ENCODE measurements around the gene BSN.

The BSN gene, protein sequence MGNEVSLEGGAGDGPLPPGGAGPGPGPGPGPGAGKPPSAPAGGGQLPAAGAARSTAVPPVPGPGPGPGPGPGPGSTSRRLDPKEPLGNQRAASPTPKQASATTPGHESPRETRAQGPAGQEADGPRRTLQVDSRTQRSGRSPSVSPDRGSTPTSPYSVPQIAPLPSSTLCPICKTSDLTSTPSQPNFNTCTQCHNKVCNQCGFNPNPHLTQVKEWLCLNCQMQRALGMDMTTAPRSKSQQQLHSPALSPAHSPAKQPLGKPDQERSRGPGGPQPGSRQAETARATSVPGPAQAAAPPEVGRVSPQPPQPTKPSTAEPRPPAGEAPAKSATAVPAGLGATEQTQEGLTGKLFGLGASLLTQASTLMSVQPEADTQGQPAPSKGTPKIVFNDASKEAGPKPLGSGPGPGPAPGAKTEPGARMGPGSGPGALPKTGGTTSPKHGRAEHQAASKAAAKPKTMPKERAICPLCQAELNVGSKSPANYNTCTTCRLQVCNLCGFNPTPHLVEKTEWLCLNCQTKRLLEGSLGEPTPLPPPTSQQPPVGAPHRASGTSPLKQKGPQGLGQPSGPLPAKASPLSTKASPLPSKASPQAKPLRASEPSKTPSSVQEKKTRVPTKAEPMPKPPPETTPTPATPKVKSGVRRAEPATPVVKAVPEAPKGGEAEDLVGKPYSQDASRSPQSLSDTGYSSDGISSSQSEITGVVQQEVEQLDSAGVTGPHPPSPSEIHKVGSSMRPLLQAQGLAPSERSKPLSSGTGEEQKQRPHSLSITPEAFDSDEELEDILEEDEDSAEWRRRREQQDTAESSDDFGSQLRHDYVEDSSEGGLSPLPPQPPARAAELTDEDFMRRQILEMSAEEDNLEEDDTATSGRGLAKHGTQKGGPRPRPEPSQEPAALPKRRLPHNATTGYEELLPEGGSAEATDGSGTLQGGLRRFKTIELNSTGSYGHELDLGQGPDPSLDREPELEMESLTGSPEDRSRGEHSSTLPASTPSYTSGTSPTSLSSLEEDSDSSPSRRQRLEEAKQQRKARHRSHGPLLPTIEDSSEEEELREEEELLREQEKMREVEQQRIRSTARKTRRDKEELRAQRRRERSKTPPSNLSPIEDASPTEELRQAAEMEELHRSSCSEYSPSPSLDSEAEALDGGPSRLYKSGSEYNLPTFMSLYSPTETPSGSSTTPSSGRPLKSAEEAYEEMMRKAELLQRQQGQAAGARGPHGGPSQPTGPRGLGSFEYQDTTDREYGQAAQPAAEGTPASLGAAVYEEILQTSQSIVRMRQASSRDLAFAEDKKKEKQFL (N-terminal part only)

DNA sequence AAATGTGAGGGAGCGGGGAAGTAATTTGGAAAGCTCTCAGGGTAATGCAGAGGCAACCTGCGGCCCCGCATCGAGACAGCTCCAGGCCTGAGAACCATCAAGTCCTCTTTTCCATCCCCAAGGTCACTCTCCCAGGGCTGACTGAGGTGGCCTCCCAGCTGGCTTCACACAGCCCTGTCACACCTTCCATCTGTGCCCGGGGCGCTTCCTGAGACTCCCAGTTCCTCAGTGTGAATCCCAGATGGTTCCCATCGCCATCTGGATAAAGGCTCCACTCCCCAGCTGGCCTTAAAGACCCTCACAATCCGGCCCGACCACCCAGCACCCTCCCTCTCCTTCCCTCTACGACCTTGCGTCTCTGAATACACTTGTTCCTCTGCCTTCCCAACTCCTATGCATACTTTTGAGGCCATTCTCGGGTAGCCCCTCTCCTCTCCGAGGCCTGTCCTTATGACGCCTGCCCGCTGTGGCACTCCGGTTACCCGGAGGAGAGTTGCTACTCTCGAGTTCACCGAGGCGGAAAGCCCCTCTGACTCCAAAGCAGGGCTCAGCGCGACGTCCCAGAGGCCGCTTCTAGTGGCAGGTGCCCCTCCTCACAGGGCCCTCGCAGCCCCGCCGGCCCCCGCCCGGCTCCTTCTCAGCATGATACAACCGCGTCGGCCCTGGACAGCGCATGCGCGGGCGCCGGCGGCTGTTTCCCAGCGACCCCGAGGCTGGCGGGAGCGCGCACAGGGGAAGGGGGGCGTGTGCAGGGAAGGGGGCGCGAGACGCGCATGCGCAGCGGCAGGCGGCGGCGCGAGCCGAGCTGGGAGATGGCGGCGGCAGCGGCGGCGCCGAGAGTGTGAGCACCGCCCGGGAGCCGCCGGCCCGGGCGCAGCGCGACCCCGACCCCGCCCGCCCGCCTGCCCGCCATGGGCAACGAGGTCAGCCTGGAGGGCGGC lies at the start of gene BSN:
BSN (plus strand) TSS at position 786 of the 941 bp plus-strand sequence; CDS start at position 912, 126 bp downstream.
- peak; percentile 90 for DNase-seq

DNA sequence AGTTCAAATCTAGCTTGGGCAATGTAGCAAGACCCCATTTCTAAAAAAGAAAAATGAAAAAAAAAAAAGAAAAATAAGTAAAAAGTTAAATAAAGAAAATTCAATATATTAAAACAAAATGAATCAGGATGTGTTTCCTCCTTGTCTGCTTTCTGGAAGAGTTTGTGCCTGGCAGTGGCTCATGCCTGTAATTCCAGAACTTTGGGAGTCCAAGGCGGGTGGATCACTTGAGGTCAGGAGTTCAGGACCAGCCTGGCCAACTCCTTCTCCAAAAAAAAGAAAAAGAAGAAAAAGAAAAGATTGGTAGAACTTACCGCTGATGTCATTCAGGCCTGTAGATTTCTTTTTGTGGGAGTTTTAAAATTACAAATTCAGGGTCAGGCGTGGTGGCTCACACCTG lies 47.4 kb upstream of the BSN start:
- no peak for DNase-seq

DNA sequence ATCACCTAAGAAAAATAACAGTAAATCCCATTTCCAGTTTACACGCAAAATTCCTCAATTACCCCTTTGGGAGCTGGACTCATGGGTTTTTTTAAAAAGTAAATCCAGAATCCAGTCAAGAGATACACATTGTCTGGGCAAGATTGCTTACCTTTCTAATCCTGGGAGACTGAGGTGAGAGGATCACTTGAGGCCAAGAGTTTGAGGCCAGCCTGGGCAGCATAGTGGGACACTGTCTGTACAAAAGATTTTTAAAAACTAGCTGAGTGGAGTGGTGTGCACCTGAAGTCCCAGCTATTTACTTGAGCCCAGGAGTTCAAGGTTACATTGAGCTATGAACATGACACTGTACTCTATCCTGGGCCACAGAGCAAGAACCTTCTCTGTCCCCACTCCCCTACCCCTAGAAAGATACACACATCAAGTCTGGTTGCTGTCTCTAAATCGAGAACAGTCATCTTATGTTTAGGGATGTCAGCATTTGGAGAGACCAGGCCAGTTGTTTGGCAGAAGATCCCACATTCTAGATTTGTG lies 45.2 kb upstream of the BSN start:
- no peak for DNase-seq

DNA sequence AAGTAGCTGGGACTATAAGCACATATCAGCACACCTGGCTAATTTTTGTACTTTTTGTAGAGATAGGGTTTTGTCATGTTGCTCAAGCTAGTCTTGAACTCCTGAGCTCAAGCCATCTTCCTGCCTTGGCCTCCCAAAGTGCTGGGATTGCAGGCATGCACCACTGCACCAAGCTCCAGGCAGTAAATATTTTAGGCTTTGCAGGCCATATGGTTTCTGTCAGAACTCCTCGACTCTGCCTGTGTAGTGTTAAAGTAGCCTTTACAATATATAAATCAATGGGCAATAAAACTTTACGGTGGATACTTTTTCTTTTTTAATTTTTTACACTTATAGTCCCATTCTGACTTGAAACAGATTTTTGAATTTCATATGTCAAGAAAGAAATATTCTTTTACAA lies 42.6 kb upstream of the BSN start:
- no peak for DNase-seq

DNA sequence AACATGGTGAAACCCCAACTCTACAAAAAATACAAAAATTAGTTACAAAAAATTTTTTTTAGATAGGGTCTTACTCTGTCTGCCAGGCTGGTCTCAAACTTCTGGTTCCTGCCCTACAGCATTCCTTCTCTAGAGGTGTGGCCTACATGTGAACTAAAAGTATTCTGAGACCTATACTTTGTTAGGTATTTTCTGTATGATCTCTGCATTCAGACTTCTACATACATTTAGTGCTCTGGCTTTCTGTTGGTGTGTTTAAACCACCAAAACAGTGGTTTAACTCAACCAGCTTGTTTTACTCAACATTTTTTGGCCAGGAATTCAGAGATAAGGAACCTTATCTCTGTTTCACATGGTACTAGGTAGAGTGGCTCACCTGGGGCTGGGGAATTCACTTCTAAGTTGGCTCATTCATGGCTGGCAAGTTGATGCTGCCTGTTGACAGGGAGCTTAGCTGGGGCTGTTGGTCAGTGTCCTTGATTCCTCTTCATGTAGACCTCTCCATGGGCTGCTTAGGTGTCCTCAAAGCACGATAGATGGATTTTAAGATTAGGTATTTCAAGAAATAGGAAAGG lies 41.4 kb upstream of the BSN start:
- DNase-seq, result no peak

DNA sequence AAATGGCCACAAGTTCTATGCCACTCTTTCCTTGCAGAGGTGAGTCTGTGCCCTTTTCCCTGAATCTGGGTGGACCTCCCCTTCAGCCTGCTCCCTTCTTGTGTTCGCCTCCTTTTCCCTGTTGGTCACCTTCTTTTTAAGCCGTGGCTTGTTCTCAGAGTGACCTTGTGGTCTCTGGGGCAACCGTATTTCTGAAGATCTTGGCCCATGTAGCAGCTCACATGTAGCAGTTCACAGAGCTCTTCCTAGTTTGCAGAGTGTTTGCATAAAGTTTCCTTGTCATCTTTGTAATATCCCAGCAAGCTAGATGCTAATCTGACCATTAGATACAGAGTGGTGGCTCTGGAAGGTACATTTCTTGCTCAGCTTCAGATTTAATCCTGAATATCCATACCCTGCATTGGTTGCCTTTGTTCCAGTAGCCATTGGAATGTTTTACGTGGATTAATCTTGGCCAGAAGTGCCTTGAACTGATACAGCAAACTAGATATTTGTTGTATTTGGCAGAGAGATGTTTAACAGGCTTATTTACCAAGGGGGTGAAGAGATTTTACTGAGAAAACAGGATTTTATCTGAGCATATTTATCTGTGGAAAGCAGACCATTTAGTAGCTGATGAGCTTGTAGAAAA lies 40.7 kb upstream of the BSN start:
- DNase-seq, result no peak

DNA sequence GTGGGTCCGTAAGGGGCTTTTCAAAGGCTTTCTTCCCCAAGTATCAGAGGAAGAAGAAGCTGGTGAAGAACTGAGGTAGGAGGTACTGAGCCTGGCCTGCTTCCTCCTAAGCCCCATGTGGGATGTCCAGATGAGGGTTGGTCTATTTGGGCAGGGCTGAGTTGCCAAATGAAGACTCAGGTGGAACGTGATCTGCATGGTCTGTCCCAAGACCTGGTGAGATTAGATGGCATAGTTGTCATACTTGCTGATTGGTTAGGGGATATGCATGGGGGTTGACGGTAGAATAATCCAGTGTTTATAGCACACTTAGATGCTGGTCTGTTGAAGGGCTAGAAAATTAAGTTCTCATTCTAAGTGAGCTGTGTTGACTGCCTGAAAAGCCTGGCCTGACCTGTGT lies 36.3 kb upstream of the BSN start:
- DNase-seq, result no peak

DNA sequence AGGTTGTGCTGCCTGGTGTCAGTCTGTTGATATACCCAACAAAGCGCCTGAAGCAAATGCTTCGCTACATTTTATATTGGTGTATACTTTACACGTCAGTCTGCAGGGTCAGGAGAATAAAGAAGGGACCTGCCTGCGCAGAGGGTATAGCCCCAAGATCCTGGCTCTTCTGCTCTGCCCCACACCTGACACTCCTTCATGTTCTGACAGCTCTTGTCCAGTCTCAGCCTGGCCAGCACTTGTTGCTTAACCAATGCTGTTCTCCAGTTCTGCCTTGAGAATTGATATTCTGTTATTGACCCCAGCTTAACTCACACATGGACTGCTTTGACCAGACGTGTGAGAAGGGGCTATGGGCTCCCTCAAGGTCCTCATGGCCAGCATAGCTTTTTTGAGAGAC lies 35.8 kb upstream of the BSN start:
- DNase-seq, result no peak

DNA sequence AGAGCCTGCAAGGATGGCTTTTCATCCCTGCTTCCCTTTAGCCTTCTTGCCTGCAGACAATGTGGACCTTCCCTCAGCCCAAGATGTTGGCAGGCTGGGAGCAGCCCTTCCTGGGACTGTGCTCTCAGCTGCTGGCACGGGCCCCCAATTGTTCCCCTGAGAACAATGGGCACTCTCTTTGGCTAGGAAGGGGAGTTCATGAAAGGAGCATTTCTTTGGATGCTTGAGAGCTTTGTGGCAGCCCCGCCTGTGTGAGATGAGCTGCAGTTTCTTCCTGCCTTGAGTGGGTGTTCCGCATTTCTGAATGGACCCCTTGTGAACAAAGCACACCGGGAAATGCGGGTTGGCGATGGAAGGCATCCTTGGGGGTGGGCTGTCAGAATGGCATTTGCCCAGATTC lies 35.0 kb upstream of the BSN start:
- DNase-seq, result no peak

DNA sequence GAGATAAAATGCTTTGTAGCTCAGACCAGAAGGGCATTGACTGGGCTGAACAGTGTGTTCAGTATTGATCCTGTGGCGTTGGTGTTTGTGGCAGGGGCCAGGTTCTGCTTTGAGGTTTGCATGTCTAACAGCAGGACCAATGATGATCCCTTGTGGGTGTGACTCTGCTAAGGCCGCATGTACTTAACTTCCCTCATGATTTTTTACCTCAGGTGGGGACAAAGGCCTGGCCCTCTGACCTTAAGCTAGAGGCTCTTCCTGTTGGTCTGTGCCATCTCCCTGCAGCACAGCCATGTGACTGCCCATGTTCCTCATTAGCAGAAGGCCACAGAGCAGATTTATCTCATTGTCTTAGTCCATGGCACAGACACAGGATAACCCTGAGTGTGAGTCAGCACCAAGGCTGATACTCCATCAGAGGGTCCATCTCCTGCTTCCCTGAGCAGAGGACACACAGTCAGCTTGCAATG lies 34.3 kb upstream of the BSN start:
- no peak for DNase-seq

DNA sequence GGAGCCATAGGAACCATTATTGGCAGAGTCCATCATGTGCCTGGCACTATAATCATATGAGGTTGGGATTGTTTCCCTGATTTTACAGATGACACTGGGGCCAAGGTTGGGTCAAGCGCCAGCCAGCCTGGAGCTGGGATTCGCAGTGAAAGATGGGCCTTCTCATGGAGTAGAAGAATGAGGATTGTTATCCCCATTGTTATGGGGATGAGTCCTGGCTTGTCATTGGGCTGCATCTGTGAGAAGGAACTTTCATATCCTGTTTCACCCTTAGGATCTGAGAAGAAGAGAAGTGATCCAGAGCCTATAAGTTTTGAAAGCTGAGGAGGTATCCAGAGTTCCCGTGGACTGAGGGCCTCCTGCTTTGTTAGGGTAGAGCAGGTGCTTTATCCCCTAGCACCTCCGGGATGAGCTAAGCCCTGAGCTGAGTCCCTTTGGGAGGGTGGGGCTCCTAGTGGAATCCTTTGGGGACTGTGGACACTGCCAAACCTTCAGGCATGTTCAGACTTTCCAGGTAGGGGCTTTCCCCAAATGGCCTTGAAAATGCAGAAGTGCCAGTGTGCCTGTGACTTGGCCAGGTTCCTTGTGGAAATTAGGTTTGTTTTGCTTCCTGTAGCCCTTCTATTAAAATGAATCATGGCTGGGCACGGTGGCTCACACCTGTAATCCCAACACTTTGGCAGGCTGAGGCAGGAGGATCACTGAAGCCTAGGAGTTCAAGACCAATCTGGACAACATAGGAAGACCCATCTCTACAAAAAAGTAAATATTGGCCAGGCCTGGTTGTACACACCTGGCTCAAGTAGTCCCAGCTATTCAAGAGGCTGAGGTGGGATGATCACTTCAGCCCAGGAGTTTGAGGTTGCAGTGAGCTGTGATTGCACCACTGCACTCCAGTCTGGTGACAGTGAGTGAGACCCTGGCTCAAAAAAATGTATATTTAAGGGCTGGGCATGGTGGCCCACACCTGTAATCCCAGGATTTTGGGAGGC lies 30.2 kb upstream of the BSN start:
- DNase-seq, result no peak

DNA sequence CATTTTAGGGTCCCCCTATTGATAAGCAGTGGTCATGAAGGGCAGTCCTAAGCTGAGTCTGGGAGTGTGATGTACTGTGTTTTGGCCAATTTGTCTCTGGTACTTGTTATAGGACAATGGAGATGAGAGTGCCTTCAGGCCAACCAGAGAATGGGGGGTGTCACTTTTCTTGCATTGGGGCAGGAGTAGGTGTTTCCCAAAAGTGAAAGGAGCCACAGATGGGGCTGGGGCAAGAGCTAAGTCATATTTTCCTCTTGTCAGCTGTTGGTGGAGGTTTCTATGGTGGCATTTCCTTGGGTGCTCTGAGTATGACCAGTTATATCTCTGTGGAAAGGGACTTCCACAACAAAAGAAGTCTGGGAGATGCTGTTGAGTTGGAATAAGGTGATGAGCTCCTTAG lies 24.7 kb upstream of the BSN start:
- no peak for DNase-seq

DNA sequence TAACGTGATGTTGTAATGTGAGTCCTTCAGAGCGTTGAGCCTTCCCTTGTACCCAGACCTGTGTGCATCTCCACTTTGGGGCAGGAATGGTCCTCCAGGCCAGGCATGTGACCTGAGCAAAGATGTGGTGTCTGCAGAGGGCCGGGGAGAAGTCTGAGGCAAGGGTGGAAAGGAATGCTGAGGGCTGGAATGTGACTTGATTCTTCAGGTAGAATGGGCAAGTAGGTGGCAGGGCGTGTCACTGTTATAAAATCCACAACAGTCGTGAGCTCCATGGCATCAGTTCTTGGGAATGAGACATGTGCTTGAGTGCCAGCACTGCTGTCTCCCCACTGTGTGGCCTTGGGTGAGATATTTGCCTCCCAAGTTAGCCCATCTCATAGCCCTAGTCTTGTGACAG lies 24.0 kb upstream of the BSN start:
- no peak for DNase-seq

DNA sequence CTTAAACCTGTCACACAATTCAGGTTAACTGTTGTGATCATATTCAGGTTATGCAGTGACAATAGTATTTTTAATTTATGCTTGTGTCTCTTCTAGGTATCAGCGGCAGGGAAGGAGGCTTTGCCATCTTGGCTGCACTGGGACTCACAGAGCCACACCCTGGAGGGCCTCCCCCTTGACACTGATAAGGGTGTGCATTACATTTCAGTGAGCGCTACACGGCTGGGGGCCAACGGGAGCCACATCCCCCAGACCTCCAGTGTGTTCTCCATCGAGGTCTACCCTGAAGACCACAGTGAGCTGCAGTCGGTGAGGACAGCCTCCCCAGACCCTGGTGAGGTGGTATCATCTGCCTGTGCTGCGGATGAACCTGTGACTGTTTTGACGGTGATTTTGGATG lies 23.6 kb upstream of the BSN start:
- no peak for DNase-seq

DNA sequence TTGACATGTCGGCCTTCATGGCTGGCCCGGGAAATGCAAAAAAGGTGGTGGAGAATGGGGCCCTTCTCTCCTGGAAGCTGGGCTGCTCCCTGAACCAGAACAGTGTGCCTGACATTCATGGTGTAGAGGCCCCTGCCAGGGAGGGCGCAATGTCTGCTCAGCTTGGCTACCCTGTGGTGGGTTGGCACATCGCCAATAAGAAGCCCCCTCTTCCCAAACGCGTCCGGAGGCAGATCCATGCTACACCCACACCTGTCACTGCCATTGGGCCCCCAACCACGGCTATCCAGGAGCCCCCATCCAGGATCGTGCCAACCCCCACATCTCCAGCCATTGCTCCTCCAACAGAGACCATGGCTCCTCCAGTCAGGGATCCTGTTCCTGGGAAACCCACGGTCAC lies 23.1 kb upstream of the BSN start:
- DNase-seq, result no peak

DNA sequence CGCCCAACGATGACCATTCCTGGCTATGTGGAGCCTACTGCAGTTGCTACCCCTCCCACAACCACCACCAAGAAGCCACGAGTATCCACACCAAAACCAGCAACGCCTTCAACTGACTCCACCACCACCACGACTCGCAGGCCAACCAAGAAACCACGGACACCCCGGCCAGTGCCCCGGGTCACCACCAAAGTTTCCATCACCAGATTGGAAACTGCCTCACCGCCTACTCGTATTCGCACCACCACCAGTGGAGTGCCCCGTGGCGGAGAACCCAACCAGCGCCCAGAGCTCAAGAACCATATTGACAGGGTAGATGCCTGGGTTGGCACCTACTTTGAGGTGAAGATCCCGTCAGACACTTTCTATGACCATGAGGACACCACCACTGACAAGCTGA lies 22.6 kb upstream of the BSN start:
- DNase-seq, result no peak

DNA sequence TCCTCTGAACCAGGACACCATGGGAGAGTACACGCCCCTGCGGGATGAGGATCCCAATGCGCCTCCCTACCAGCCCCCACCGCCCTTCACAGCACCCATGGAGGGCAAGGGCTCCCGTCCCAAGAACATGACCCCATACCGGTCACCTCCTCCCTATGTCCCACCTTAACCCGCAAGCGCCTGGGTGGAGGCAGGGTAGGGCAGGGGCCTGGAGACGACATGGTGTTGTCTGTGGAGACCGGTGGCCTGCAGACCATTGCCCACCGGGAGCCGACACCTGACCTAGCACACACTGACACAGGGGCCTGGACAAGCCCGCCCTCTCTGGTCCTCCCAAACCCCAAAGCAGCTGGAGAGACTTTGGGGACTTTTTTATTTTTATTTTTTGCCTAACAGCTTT lies 21.2 kb upstream of the BSN start:
- DNase-seq, result no peak

DNA sequence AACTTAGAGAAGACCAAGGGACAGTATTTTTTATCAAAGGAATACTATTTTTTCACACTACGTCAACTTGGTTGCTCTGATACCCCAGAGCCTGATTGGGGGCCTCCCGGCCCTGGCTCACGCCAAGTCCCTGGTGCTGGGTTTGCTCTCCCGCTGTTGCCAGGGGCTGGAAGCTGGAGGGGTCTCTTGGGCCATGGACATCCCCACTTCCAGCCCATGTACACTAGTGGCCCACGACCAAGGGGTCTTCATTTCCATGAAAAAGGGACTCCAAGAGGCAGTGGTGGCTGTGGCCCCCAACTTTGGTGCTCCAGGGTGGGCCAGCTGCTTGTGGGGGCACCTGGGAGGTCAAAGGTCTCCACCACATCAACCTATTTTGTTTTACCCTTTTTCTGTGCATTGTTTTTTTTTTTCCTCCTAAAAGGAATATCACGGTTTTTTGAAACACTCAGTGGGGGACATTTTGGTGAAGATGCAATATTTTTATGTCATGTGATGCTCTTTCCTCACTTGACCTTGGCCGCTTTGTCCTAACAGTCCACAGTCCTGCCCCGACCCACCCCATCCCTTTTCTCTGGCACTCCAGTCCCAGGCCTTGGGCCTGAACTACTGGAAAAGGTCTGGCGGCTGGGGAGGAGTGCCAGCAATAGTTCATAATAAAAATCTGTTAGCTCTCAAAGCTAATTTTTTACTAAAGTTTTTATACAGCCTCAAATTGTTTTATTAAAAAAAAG lies 20.3 kb upstream of the BSN start:
- DNase-seq, result no peak

All from fibroblast of skin of right biceps (primary cell).